Nephron (organoid): ENCODE data around the gene OR51F2.
"Not testable (repeated sequence)": the region's sequence is repeated elsewhere in the genome, so short reads cannot be mapped to it uniquely, and the experiment has no call there.

Experiments
- H3K27ac Mint-ChIP-seq, 3 experiments: 2 replicates each; pipeline ENCODE4 v1.8.0; 2020; ENCODE audit warnings: mixed read lengths in 3 of 3, mild to moderate bottlenecking in 2 of 3, moderate library complexity in 1 of 3
- H3K27me3 Mint-ChIP-seq: 2 replicates; pipeline ENCODE4 v1.8.0; 2021; ENCODE audit warnings: low read depth, mild to moderate bottlenecking, moderate library complexity, mixed read lengths
- H3K36me3 Mint-ChIP-seq: 2 replicates; pipeline ENCODE4 v1.8.0; 2020; ENCODE audit warnings: low read depth, mixed read lengths
- H3K4me1 Mint-ChIP-seq: 2 replicates; pipeline ENCODE4 v1.8.0; 2020; ENCODE audit warnings: mixed read lengths
- H3K4me3 Mint-ChIP-seq, 3 experiments: 2 replicates each; pipeline ENCODE4 v1.8.0; 2020; ENCODE audit warnings: mild to moderate bottlenecking in 3 of 3, mixed read lengths in 3 of 3, moderate library complexity in 2 of 3
- H3K9me3 Mint-ChIP-seq: 2 replicates; pipeline ENCODE4 v1.8.0; 2020; ENCODE audit warnings: mixed read lengths
- CTCF ChIP-seq, 3 experiments: fragments of 200-600 bp; sonication (generic); IDR thresholded peaks; one replicate each; pipeline ENCODE4 v1.5.0; 2021; ENCODE audit warnings: antibody characterized with exemption in 3 of 3; ENCODE audit not compliant: unreplicated experiment in 3 of 3

OR51F2 gene

GRCh38 chr11:4839851-4840549 lies 18.9 kb downstream of the OR51F2 start:
- no peaks in the 10 kb centered on the region for H3K36me3 Mint-ChIP-seq
- H3K4me3 Mint-ChIP-seq = no peak overlapping the region
- no peaks in the 10 kb centered on the region for H3K4me1 Mint-ChIP-seq
- TF ChIP-seq CTCF (IDR thresholded peaks at IDR 0.05; ENCODE audit: unreplicated experiment in 3 of 3) = no peak
- no peak overlapping the region for H3K27ac Mint-ChIP-seq
- H3K9me3 Mint-ChIP-seq = peaks cover 10% of the 10 kb centered on the region
- H3K27me3 Mint-ChIP-seq = no peaks in the 10 kb centered on the region

- Mint-ChIP-seq H3K27me3 (no peaks in the 10 kb centered on the region), H3K9me3 (peaks cover 8% of the 10 kb centered on the region), H3K4me3 (no peak within 1 kb of the TSS), H3K36me3 (no peaks in the 10 kb centered on the region), H3K27ac (no peak within 1 kb of the TSS), H3K4me1 (no peaks in the 10 kb centered on the region)
- TF ChIP-seq CTCF (IDR thresholded peaks at IDR 0.05; ENCODE audit: unreplicated experiment in 3 of 3) = no peak
These were observed 27.9 kb downstream of the OR51F2 start, which contains the start of gene OR51S1 for GRCh38 chr11:4848908-4849532. OR51S1 (minus strand) TSS chr11:4849208; CDS start chr11:4849208, 0 bp downstream.

- no peaks in the 10 kb centered on the region for H3K4me1 Mint-ChIP-seq
- H3K27me3 Mint-ChIP-seq = no peaks in the 10 kb centered on the region
- H3K9me3 Mint-ChIP-seq = peaks cover 12% of the 10 kb centered on the region
- H3K36me3 Mint-ChIP-seq = no peaks in the 10 kb centered on the region
- H3K27ac Mint-ChIP-seq = no peak overlapping the region
- TF ChIP-seq CTCF (IDR thresholded peaks at IDR 0.05; ENCODE audit: unreplicated experiment in 3 of 3) = no peak
- no peak overlapping the region for H3K4me3 Mint-ChIP-seq
These were observed 29.9 kb downstream of the OR51F2 start for GRCh38 chr11:4851033-4851432.

DNA sequence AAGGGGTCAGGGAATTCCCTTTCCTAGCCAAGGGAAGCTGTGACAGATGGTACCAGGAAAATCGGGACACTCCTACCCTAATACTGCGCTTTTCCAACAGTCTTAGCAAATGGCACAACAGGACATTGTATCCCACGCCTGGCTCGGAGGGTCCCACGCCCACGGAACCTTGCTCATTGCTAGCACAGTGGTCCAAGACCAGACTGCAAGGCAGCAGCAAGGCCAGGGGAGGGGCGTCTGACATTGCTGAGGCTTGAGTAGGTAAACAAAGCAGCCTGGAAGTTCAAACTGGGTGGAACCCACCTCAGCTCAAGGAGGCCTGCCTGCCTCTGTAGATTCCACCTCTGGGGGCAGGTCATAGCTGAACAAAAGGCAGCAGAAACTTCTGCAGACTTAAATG lies 33.2 kb downstream of the OR51F2 start:
- H3K27ac Mint-ChIP-seq, H3K4me1 Mint-ChIP-seq, H3K27me3 Mint-ChIP-seq, H3K4me3 Mint-ChIP-seq, H3K36me3 Mint-ChIP-seq: not testable (repeated sequence)
- H3K9me3 Mint-ChIP-seq = peaks cover 18% of the 10 kb centered on the region

DNA sequence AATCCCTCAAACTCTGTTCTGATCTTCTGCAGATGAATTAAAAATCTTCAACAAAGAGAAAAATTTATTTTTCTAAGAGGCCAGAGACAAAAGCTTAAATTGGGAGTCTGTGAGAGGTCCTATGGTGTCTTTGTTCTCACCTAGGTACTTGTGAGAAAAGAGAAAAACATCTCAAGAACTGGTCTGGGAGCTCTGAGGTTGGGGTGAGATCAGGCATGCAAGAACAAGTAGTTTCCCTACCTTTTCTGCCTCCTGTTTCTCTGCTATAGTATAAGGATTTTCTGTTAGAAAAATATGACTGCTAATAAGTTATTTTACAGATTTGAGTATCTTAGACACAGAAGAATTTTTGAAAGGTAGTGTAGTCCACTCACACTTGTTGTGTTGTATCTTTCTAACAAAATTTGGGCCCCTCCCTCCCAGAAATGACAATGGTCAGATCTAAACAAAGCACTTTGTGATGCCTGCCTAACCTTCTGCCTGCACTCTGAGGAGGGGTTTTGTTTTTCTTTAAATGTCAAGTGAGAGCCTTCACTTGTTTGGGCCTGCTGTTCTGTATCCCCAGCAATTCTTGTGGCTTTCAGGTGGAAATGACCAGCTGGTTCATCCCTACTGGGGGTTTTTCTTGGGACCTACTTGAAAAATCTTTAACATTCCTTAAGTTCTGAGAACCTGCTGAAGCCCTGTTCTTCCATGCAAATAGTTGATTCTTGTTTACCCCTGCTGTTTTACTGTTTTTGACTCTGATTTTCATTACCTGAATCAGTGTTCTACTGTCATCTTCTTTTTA lies 41.5 kb downstream of the OR51F2 start:
- Mint-ChIP-seq H3K27ac (no peak overlapping the region), H3K27me3 (no peaks in the 10 kb centered on the region), H3K4me1 (peaks cover 6% of the 10 kb centered on the region), H3K36me3 (no peaks in the 10 kb centered on the region), H3K9me3 (peaks cover 10% of the 10 kb centered on the region), H3K4me3 (no peak overlapping the region)
- no peak for TF ChIP-seq CTCF (IDR thresholded peaks at IDR 0.05; ENCODE audit: unreplicated experiment in 3 of 3)

DNA sequence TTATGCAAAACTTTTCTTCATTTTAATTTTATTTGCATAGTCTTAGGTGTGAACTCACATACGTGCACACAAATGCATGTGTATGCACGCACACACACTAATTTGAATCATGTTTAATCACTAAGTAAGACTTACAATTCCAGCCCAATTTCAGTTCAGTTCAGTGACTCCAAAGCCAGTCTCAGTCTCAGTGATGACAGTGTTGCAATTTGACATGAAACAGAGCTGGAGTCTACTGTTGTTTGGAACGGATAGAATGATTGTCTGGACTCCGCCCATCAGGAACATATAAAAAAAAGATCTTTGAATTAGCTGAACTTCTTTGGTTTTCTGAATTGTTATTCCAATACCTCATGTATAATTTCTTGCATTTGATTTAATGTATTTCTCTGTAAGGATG lies 42.8 kb downstream of the OR51F2 start:
- no peaks in the 10 kb centered on the region for H3K27me3 Mint-ChIP-seq
- H3K9me3 Mint-ChIP-seq = peaks cover 19% of the 10 kb centered on the region
- TF ChIP-seq CTCF (IDR thresholded peaks at IDR 0.05; ENCODE audit: unreplicated experiment in 3 of 3) = no peak
- no peaks in the 10 kb centered on the region for H3K36me3 Mint-ChIP-seq
- H3K4me3 Mint-ChIP-seq = no peak overlapping the region
- H3K4me1 Mint-ChIP-seq = peaks cover 6% of the 10 kb centered on the region
- H3K27ac Mint-ChIP-seq = no peak overlapping the region
